GM18498 (cell line): ENCODE measurements around the gene GAK.
"Not testable (repeated sequence)": the region's sequence is repeated elsewhere in the genome, so short reads cannot be mapped to it uniquely, and the experiment has no call there.

ENCODE experiments used
- ATAC-seq: cut with Tn5 transposase; IDR thresholded peaks from one replicate; pipeline ENCODE4 v1.9.1; 2021; ENCODE audit warnings: mild to moderate bottlenecking, moderate library complexity; ENCODE audit not compliant: unreplicated experiment

The GAK gene

DNA sequence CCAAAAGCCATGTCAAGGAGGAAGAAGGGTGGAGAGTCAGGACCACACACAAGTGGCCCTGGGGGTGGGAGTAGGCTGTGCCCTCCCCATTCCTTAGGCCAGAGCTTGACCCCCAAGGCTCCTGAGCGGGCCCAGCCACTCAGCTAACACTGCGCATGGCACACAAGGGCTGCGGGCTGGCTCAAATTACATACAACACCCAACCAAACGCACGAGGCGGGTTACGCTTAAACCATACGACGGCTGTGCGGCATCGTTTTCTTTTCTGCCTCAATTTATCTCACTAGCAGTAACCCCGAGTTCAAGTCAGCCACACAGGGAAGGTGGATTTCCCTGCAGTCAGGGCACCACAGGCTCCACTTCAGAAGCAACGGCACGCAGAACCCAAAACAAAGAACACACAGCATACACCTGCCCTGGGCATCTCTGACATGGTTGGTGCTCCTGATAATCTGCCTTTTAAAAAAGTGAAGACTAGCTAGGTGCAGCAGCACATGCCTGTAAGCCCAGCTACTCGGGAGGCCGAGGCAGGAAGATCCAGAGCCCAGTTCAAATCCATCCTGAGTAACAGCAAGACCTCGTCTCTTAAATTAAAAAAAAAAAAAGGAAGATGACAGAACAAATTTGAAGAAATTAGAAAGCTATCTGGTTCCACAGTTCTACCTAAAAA lies 2.9 kb downstream of the GAK start:
- ATAC-seq = no peak

GRCh38 chr4:927566-927965 lies 4.5 kb downstream of the GAK start:
- ATAC-seq = not testable (repeated sequence)

DNA sequence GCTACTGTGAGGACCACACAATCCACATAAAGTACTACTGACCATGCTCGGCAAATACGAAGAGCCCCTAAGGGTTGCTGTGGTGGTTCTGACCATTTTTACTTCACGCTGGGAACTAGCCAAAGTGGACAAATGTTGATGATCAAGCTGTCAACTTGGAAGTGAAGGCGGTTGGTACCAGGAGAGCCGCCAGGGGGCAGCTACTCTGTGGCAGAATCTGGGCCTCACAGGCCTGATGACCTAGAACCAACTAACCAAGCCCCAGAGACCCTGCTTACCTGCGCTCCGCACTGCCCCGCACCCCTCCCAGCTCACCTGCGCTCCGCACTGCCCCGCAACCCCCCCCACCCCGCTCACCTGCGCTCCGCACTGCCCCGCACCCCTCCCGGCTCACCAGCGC lies 5.6 kb downstream of the GAK start:
- ATAC-seq = no peak

- no peak for ATAC-seq
These were observed 6.2 kb downstream of the GAK start for GRCh38 chr4:925771-926500.

DNA sequence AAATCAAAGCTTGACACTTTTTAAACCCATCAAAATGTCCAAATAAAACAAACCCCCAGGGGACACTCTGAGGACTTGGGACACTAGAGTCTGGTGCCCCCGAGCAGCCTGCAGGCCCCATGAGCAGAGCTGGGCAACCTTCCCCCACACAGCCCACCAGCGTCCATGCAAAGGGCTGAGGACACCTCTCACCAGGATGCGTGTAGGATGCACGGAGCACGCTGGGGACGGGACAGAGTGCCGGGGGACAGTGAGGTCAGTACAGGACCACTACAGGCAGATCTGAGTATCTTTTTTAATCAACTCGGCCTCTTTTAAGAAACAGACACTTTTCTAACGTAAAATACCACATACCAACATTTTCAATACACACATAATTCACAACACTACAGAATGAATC lies 6.9 kb downstream of the GAK start:
- no peak for ATAC-seq

GRCh38 chr4:924107-925096 lies 7.7 kb downstream of the GAK start:
- ATAC-seq = no peak

GRCh38 chr4:921830-922331 lies 10.2 kb downstream of the GAK start:
- ATAC-seq = peak; percentile 65

- not testable (repeated sequence) for ATAC-seq
These were observed 13.0 kb downstream of the GAK start for GRCh38 chr4:919004-919680.

GRCh38 chr4:918591-918990 lies 13.5 kb downstream of the GAK start:
- ATAC-seq = not testable (repeated sequence)

GRCh38 chr4:917992-918391 lies 14.1 kb downstream of the GAK start:
- no peak for ATAC-seq

- ATAC-seq = no peak
These were observed 14.7 kb downstream of the GAK start for GRCh38 chr4:917466-917865.

DNA sequence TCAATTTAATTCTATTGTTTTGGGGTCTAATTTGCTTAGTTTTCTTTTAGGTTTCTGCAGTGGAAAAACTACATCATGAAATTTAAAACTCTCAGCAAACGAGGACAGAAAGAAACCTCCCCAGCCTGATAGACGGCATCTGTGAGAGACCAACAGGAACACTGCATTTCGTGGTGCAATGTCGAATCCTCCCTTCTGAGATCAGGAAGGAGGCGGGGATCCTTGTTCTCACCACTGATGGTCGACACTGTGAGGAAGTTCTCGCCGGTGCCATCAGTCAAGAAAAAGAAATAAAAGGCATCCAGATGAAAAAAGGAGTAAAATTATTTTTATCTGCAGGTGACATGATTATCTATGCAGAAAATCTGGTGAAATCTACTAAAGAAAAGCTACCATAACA lies 16.5 kb downstream of the GAK start:
- no peak for ATAC-seq

DNA sequence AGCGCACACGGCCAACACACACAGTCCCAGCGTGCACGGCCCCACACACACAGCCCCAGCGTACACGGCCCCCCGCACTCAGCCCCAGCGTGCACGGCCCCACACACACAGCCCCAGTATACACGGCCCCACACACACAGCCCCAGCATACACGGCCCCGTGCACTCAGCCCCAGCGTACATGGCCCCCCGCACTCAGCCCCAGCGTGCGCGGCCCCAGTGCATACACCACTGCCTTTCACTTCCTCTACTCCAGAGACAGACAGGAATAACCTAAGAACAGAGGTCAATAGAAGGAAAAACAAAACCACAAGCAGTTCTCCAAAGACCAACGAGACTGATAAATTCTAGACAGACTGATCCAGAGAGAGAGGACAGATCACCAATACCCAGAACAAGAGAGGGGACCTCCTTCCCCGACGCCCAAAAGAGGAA lies 17.1 kb downstream of the GAK start:
- no peak for ATAC-seq

GRCh38 chr4:914531-914930 lies 17.6 kb downstream of the GAK start:
- no peak for ATAC-seq

DNA sequence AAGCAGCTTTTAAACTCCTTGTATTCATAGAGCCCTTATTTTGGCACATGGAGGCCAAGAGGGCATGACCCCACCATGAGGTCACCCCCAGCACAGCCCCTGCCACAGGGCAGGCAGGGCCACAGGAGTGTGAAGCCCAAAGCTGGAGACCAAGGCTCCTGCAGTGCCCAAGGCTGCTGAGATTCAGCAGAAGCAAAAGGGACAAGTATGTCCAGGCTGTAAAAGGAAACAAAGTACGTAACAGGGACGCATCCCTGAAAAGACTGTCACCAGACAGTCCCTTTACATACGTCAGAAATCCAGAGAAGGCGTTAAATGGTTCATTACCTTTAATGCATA lies 18.9 kb downstream of the GAK start:
- no peak for ATAC-seq

GRCh38 chr4:912548-913279 lies 19.4 kb downstream of the GAK start:
- no peak for ATAC-seq

- ATAC-seq = no peak
These were observed 20.1 kb downstream of the GAK start for GRCh38 chr4:911871-912490.

GRCh38 chr4:911221-911751 lies 20.8 kb downstream of the GAK start:
- no peak for ATAC-seq

DNA sequence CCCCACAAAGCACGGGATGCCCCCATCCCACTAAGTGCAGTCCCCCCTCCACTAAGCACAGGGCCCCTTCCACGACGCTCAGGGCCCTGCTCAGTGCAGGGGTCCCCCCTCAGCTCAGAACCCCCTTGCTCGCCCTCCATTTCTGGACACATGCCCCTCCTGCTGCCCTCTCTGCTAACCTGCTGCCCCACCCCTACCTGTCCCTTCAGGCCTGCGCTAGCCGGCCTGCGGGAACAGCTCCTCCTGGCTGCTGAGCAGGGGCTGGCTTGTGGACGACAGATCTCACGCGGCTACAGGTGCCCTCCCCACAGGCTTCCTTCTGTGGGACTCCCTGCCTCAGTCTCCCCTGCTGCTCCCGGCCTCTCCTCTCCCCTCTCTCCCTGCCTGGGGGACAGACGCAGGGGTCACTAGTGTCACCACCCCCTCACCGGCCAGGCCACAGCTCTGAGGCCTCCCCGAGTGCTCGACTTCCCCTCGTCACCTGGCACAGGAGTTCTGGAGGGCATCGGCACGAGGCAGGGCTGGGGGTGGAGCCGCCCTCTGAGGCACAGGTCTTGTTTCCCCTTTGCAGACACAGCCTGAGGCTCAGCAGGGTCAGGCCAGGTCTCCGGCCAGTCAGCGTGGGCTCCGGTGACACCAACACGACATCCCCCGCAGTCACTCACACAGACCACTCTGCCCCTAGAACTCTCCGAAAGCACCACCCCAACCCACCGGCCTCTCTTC lies 21.6 kb downstream of the GAK start:
- ATAC-seq = no peak
